GM18907 (cell line): ENCODE results near the gene NFIA.
A peak's percentile ranks its signal among the peaks of the same experiment; 100 is the strongest.
"Not testable (repeated sequence)": the region's sequence is repeated elsewhere in the genome, so short reads cannot be mapped to it uniquely, and the experiment has no call there.

Experiments used
- ATAC-seq: cut with Tn5 transposase; IDR thresholded peaks from one replicate; pipeline ENCODE4 v1.9.1; 2021; ENCODE audit warnings: mild to moderate bottlenecking, moderate library complexity; ENCODE audit not compliant: unreplicated experiment

The NFIA gene

DNA sequence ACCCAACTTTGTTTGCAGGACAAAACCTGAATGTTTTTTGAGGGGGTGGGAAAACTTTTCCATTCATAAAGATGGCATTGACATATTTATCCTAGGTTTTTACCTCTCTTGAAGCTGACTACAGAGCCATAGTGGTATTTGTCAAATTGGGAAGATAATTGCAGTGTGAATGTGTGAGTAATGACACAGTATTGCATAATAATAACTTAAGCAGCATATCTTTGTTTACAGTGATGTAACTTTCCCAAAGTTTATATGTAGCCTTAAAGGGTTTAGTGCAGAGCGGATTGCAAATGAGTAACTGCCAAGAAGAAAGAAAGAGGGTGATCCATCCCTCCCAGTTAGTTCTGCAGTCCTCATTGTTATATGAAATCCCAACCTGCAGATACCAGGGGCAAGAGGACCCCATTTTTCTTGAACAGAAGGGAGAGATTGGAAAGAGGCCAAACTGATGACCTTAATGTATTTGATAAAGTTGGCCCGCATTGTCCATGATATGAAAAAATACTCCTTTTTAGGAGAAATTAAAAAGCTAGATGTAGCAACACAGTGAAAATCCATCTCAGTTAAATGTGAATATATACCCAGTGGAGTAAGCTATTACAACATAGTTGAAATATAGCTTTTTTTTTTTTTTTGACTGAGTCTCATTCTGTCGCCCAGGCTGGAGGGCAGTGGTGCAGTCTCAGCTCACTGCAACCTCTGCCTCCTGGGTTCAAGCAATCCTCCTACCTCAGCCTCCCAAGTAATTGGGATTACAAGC lies 23.7 kb upstream of the NFIA start:
- ATAC-seq, result no peak

DNA sequence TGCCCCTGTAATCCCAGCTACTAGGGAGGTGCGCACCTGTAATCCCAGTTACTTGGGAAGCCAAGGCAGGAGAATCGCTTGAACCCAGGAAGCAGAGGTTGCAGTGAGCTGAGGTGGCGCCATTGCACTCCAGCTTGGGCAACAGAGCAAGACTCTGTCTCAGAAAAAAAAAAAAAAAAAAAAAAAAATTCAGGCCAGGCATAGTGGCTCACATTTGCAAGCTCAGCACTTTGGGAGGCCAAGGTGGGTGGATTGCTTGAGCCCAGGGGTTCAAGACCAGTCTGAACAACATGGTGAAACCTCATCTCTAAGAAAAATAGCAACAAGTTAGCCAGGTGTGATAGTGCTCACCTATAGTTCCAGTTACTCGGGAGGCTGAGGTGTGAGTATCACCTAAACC lies 20.8 kb upstream of the NFIA start:
- ATAC-seq, result not testable (repeated sequence)

DNA sequence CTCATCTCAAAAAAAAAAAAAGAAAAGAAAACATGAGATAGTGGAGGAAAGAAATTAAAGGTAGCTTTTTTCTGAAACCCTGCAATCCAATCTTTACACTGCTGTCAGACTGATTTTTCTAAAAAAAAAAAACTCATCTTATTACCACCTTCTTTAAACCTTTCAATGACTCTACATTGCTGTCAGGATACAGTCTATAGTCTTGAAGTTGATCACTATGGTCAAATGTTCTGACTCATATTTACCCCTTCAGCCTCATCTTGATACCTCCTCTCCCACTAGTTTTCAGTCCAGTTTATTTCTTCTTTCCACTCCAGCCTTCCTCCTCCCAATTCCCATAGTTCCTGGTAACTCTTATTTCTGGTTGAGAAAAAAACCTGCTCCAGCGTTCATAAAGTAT lies 17.7 kb upstream of the NFIA start:
- ATAC-seq, result no peak

DNA sequence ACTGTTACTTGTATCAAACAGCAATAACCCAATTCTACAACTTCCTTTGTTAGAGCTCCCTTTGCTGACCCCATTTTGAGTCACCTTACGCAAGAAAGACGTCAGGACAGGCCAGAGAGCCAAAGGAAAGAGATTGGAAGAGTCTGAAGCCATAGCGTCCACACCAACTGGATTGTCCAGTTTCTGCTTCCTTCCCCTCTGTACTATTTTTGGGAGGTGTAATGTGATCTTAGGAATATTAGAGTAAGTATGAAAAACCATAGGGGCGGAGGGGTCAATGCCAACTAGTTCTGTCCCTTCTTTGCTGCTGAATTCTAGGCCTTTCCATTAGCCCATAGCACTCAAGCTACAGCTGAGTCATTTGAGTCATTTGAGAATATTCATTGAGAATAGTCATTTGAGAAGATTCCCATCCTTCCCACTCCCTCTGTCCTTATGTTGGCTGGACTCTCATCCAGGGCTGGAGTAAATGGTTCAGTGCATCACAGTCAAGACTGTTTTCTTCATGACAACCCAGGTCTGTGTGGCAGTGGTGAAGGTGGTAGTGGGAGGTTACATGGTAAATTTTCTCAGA lies 14.8 kb upstream of the NFIA start:
- no peak for ATAC-seq

DNA sequence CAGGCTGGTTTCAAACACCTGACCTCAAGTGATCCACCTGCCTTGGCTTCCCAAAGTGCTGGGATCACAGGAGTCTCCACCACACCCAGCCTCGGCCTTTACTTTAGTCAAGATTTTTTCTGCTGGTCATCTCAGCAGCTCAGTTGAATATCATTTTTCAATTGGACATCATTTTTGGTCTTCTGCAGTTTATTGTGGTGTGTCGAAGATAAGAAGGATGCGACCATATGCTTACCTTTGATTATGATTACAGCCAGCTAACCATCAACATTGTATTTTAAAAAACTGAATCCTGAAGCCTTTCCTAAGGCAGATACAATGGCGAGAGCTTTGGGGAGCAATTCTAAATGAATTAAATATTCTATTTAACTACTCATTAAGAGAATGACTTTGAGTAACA lies 12.3 kb upstream of the NFIA start:
- ATAC-seq, result no peak

DNA sequence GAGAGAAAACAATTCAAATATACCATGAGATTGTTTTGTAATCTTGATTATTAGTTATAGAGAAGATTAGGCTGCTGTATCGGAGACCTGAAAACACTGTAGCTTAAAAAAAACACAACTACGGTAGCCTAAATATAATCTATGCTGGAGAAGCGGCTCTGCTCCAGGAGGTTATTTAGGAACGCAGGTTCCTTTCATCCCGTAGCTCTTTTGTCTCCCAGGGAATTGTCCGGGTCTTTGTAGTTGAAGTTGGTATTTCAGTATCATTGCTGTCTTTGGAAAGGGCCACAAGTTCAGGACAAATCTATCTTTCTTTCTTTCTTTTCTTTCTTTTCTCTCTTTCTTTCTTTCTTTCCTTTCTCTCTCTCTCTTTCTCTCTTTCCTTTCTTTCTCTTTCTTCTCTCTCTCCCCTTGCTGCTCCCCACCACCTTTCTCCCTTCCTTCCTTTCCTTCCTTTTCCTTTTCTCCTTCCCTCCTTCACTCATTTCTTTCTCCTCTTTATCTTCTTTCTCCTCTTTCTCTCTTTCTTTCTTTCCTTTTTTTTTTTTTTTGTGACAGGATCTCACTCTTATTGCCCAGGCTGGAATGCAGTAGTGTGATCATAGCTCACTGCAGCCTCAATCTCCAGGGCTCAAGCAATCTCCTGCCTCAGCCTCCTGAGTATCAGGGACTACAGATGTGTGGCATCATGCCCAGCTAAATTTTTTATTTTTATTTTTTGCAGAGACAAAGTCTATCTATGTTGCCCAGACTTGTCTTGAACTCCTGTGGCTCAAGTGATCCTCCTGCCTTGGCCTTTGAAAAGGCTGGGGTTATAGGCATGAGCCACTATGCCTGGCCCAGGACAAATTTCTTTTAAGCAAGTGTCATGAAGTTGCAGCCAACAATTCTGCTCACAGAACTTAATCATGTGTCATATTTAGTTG lies 10.9 kb upstream of the NFIA start:
- ATAC-seq, result no peak

DNA sequence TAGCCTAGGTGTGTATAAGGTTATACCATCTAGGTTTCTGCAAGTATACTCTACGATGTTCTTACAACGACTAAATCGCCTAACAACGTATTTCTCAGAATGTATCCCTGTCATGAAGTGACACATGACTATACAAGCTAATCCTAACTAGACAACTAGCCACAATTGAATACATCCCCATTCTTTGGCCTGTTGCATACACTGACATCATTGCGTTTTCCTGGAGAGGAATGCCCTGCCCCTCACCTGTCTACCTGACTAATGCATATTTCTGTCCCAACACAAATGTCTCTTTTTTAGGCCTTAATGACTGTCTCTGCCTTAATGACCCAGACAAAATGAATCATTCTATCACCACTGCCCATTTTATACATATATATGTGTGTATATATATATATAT lies 8.5 kb upstream of the NFIA start:
- no peak for ATAC-seq

DNA sequence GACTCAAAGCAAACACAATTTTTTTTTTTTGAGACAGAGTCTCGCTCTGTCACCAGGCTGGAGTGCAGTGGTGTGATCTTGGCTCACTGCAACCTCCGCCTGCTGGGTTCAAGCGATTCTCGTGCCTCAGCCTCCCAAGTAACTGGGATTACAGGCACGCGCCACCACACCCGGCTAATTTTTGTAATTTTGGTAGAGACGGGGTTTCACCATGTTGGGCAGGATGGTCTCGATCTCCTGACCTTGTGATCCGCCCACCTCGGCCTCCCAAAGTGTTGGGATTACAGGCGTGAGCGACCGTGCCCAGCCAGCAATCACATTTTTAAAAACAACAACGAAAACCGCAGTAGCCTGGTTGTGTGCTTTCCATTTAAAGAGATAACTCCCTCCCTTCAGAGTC lies 6.5 kb upstream of the NFIA start:
- not testable (repeated sequence) for ATAC-seq

DNA sequence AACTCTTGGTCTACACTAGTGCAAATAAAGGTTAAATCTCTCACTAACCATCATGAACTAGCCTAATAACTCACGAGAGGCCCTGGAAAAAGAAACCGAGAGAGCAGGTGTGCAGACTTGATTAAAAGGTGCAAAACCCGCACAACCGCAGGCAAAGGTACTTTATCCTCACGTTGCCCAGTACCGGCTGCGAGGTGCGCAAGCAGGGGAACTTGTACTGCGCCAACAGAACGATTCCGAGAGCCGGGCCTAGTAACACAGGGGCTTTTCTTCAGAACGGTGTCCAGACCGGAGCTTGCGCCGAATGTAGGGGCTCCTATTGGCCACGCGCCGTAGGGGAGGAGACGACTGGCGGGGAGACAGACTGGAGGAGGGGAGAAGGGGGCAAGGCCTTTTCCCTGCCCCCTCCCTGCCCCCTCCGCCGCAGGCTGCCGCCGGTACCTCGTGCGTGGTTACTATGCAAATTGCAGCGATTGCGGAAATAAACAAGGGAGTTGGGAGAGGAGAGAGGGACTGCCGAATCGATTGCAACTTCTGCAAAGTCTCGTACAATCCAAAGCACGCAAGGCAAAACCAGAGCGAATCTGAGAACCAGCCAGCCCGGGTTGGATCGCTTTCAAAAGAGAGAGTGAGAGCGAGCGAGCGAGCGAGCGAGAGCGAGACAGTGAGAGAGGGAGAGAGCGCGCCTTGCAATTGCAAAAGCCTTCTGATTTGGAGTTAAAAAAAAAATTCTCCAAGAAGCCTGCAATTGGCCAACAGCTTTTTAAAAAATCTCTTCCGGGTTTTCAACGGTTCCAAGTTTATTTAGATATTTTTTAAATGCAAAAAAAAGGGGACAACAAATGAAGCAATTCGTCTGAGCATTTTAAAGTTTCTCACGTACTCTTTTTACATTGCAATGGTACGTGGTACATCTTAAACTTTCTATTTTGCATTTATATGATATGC lies 5.4 kb upstream of the NFIA start:
- peak; percentile 92 for ATAC-seq

DNA sequence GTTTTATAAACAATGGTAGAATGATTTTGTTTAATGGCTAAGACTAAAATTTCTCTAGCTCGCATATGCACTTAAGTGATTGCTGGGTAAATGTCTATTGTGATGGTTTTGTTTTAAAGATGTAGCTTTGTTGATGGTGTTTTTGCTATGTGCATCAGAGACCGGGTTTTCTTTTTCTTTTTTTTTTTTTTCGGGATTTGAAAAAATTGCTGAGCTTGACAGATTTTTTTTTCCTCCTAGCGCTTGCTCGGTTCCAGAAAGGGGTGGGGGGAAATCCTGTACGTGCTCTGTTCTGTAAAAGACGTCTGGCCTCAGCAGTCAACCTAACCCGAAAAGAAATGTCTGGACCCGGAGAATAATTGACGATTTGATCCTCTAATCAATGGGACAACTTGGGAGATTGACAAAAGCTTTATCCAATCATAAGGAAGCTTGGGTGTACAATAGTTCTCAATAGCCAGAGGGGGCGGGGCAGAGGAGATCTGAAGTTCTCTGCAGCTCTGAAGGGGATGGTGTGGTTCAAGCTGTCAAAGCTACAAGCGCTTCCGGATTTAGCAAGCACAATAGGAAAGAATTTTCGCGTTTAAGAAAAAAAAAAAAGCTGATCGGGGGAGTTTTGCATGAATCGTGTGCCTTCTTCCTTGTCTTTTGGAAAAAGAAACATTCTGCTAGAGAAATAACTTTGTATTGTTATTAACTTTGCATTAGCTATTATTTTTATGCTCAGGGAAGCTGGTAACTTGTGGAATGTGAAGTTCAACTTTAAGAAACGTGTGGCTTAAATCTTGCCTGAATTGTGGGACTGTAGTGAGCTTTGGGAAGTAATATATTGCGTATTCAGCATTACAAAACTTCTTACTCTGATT lies 4.5 kb upstream of the NFIA start:
- peak; percentile 76 for ATAC-seq

DNA sequence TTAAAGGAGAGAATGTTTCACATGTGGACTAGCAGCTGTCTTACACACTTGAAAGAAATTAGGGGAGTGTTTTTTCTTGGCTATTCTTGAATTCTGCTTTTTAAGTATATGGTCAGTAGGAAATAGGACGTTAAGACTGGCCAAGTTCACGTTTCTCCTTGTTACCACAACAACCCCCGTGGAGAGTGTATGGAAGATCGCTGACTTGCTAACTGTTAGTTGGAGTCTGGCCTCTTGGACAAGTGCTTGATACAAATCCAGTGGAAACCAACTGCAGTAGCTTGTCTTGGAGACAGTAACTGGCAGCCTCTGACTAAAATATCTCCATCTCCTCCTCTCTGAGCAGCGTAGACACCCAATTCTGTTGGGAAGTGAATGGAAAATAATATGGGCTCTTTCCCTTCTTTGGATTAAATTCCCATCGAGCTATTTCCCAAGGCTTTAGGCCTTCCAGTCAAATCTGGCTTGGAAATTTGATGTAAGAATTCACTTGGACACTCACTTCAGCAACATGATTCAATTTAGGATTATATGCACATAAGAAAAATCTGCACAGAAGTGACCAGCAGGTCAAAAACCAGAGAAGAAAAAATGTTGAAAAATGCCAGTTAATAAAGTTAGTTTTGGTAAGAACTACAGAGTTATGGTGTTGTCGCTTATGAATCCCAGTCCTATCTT lies 3.6 kb upstream of the NFIA start:
- no peak for ATAC-seq

DNA sequence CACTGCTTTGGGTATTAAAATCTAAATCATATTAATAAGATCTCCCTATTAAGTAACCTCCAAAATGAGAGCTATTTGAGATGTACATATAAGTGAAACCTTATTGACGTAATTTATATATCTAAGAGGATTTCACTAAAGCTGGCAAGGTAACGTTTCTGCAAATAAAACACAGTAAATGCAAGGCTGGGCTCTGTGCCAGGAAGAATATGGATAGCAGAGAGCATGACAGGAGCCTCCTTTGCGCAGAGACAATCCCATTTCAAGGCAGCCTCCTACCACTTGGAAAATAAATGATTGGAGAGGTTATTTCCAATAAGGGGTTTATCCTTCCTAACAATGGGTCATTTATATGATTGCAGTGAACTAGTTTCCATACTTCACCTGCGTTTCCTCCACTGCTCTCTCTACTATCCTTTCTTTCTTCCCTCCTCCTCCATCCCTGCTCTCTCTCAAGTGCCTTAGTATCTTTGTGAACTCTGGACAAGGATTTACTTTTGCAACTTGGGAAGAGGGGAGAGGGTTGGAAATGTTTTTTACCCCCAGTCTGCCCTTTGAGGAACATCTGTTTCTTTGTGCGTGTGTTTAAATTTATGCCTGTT lies 3.0 kb upstream of the NFIA start:
- ATAC-seq, result no peak

DNA sequence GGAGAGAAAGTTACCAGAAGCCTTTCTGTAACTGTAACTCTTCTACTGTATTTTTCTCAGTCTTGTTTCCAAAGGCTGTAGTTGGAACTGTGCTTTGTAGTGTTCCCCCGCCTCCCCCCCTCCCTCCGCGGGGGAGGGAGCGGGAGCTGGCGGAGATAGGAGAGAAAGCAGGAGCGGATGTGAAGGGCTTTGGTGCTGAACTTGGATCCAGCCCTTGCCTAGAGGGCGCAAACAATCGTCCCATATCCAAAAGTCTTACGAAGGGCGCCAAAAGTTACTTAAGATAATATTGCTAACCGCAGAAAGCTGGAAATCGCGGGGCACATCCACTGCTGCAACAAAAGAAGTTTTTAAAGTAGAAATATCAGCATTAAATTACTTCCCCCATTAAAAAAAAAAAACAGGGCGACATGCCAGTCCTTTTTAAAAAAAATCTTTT lies 2.4 kb upstream of the NFIA start:
- ATAC-seq, result no peak

DNA sequence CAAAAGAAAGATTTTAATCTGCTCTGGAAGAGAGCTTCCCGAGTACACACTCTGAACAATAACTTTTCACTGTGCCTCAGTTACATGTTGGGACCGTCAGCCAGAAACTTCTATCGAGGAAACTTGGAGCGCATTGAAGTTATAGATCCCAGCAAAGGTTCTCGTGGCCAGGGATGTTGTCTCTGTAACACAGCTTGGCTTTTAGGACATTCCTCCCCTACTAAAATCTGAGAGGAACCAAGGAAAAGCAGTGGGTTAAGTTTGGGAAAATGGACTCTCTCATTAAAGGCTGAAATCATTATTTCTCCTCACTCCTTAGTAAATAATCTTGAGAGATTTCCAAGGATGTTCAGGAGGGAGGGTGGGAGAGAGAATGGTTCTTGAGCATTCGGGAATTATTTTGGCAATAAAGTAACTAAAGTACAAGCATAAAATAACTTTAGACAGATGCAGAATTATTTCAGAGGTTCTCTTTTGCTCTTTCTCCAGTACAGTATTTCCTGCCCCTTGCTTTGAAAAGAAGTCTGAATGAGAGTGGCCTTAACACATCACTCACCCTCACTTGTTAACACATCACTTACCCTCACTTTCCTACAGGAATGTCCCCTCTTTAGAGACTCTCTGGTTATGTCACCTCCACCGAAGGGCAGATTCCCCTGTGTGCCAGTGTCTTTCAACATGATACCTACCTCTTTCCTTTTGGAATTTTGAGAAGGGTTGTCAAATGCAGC lies 1.8 kb upstream of the NFIA start:
- ATAC-seq, result no peak

DNA sequence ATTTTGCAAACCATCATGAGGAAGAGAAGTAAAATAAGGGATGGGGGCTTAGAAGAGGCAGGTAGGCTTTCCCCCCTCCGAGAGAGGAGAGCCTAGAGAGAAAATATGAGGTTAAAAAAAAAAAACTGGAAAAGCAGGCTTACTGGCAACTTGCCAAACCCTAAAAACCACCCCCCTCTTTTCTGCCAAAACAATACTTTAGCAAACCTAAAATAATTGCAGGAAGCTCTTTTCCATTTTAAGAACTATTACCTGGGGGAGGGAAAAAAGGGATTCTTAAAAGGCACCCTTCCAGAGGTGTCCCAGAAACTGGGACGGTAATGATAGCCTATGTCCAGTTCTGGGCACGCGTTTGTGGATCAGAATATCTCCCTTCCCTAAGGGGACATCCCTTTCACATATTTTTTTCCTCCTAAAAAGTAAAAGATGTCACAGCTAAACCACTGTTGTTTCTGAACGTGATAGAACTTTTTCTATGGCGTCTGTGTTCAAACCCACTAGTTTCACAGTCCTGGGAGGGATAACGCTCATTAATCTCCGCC lies 1.1 kb upstream of the NFIA start:
- ATAC-seq, result no peak

DNA sequence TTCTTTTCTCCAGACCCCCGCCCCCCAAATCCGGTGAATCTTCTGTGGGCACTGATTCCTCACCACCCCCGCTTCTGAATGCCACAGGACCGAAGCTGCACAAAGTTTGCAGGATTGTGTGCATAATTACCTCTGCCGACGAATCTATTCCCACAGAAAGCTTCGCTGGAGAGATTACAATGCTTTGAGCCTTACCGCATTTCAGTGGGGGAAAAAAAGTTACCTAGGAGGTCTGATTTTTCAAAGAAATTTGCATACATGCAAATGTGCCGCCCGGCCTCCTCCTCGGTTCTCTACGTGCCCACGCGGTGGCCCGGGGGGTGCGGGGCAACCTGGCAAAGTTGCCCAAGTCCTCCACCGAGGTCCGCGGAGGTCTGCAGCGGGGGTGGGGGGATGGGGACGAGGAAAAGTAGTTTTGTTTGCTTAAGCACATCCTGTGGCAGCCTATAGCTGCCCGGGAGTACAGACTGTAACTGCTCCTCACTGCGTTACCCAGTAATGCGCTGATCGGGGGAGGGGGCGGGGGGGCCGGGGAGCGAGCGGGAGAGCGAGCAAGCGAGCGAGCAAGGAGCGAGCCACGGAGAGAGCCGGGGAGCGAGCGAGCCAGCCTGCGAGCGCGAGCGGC lies 563 bp upstream of the NFIA start:
- no peak for ATAC-seq
